Natural killer cell (primary cell): ENCODE results near the gene SCN11A. TPM values are rescaled to one million over a fixed set of nuclear protein-coding genes. Genes with fewer than 3 reads are reported as not detected.

Experiments
- ATAC-seq, 3 donors: fragments of 150-1000 bp in 2 of 3; fragments of 200-7000 bp in 1 of 3; cut with Tn5 transposase; 1 replicate in 1 of 3; 2 replicates in 2 of 3; pipeline ENCODE4 v1.10.0; 2021; ENCODE audit warnings: mild to moderate bottlenecking in 2 of 3, moderate library complexity in 2 of 3
- DNase-seq, 2 donors: peaks; one replicate each; pipeline versions ENCODE4 v3.0.0 to v3.0.0-alpha.2; 2013 to 2021; ENCODE audit warnings: mixed read lengths in 1 of 2
- H3K27ac ChIP-seq: one replicate; pipeline ENCODE4 v1.5.1; 2013; ENCODE audit warnings: mild to moderate bottlenecking, low read length
- H3K27me3 ChIP-seq: one replicate; pipeline ENCODE4 v1.6.1; 2013; ENCODE audit warnings: low read length; ENCODE audit not compliant: control insufficient read depth, insufficient read depth
- H3K36me3 ChIP-seq: one replicate; pipeline ENCODE4 v1.6.1; 2013; ENCODE audit warnings: low read length; ENCODE audit not compliant: control insufficient read depth, insufficient read depth
- H3K4me1 ChIP-seq: one replicate; pipeline ENCODE4 v1.6.1; 2013; ENCODE audit warnings: low read length; ENCODE audit not compliant: control insufficient read depth, insufficient read depth
- H3K4me3 ChIP-seq: one replicate; pipeline ENCODE4 v1.5.1; 2013; ENCODE audit warnings: low read length
- H3K9me3 ChIP-seq: one replicate; pipeline ENCODE4 v1.6.1; 2013; ENCODE audit warnings: low read length; ENCODE audit not compliant: control insufficient read depth, insufficient read depth
- H3K27ac Mint-ChIP-seq, 2 donors: one replicate each; pipeline ENCODE4 v1.8.0; 2022; ENCODE audit warnings: mild to moderate bottlenecking in 2 of 2, mixed read lengths in 2 of 2, moderate library complexity in 1 of 2
- H3K27me3 Mint-ChIP-seq, 2 donors: one replicate each; pipeline ENCODE4 v1.8.0; 2022; ENCODE audit warnings: low read depth in 2 of 2, mixed read lengths in 2 of 2
- H3K36me3 Mint-ChIP-seq: one replicate; pipeline ENCODE4 v1.8.0; 2022; ENCODE audit warnings: mixed read lengths
- H3K4me1 Mint-ChIP-seq, 2 donors: one replicate each; pipeline ENCODE4 v1.8.0; 2022; ENCODE audit warnings: mixed read lengths in 2 of 2
- H3K4me3 Mint-ChIP-seq: one replicate; pipeline ENCODE4 v1.8.0; 2022; ENCODE audit warnings: mild to moderate bottlenecking, moderate library complexity, mixed read lengths
- H3K9me3 Mint-ChIP-seq, 2 donors: one replicate each; pipeline ENCODE4 v1.8.0; 2022; ENCODE audit warnings: mixed read lengths in 2 of 2
- WGBS: methylation state at CpG from one replicate; pipeline ENCODE4 v1.1.7; 2013; ENCODE audit warnings: missing lambda C conversion rate; ENCODE audit not compliant: insufficient coverage; 5-methylcytosine and 5-hydroxymethylcytosine counted together
- intact Hi-C: fragments of 100-400 bp; cut with micrococcal nuclease; formaldehyde crosslinking; loops from one replicate; pipeline ENCODE4 v1.14.2; 2022
- total RNA-seq, 4 donors: library from RNA; stranded (reverse); fragments of 120-200 nt in 1 of 4; gene quantifications; one replicate each; pipeline versions ENCODE4 v1.2.3 to v1.2.4, GENCODE V29; 2013 to 2022
- TF ChIP-seq, protein P1 (sequence below): fragments of 200-600 bp; IDR thresholded peaks from one replicate; pipeline ENCODE4 v1.8.0; 2022; ENCODE audit warnings: antibody characterized with exemption

Gene SCN11A
- total RNA-seq, 3 donors from 2014 or later (not counting 1 experiment from before 2014, with no cell fraction given) = 0.07 to 0.08 TPM; not detected in 1

DNA sequence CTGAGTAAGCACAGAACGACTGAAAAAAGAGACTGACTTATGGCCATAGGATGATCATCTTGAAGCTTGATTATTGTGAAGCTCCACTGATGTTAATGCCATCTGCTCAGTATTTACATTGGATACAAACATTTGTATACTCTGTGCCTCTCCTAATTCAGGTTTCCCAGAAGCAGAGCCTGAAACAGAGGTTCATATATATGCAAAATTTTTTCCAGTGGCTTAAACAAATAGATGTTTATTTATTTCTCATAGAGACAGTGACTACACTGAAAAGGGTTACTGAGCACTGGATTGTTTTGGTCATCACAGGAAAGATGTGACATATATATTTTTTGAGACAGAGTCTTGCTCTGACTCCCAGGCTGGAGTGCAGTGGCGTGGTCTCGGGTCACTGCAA, 36.3 kb downstream of the SCN11A start:
- Histone ChIP-seq H3K27ac (no peak overlapping the region), H3K4me3 (no peak overlapping the region), H3K9me3 (no peaks in the 10 kb centered on the region), H3K36me3 (no peaks in the 10 kb centered on the region), H3K4me1 (no peaks in the 10 kb centered on the region), H3K27me3 (no peaks in the 10 kb centered on the region)
- H3K36me3 Mint-ChIP-seq = no peaks in the 10 kb centered on the region
- H3K9me3 Mint-ChIP-seq = no peaks in the 10 kb centered on the region
- ATAC-seq (no peak), DNase-seq (no peak)
- intact Hi-C loops = no loop called here
- H3K27me3 Mint-ChIP-seq = peaks cover 24 to 68% of the 10 kb centered on the region in 2 donors
- TF ChIP-seq, protein P1, sequence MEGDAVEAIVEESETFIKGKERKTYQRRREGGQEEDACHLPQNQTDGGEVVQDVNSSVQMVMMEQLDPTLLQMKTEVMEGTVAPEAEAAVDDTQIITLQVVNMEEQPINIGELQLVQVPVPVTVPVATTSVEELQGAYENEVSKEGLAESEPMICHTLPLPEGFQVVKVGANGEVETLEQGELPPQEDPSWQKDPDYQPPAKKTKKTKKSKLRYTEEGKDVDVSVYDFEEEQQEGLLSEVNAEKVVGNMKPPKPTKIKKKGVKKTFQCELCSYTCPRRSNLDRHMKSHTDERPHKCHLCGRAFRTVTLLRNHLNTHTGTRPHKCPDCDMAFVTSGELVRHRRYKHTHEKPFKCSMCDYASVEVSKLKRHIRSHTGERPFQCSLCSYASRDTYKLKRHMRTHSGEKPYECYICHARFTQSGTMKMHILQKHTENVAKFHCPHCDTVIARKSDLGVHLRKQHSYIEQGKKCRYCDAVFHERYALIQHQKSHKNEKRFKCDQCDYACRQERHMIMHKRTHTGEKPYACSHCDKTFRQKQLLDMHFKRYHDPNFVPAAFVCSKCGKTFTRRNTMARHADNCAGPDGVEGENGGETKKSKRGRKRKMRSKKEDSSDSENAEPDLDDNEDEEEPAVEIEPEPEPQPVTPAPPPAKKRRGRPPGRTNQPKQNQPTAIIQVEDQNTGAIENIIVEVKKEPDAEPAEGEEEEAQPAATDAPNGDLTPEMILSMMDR = no peak
- WGBS = 92% methylated on average over 3 of the region's 3 CpGs
- no peak overlapping the region for H3K4me3 Mint-ChIP-seq
- H3K4me1 Mint-ChIP-seq = no peaks in the 10 kb centered on the region
- no peak overlapping the region for H3K27ac Mint-ChIP-seq

DNA sequence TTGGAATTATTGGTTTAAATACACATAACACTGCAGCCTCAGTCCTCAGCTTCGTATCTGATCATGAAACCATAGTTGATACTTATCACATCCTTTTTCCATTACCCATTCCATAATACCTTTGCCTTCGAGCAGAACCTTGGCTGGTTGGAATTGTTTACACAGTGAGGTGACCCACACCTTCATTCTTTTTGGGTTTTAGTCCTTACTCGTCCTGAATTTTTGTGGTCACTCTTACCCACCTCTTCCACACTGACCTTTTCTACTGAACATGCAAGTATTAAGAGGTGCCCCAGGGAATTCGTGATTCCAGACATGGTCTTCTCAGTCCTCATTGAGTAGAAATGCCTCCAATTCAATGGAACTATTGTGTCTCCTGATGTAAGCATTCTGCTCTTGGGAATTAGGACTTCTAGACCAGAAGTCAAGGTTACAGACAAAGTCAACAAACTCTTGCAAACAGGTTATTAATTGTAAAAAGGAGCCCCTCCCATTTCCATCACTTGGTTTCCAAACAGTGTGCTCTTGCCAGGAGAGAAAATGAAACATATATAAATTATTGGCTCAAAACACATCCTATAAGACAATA, 37.7 kb downstream of the SCN11A start:
- Histone ChIP-seq H3K27ac (no peak overlapping the region), H3K4me3 (no peak overlapping the region), H3K27me3 (no peaks in the 10 kb centered on the region), H3K36me3 (no peaks in the 10 kb centered on the region), H3K4me1 (no peaks in the 10 kb centered on the region), H3K9me3 (no peaks in the 10 kb centered on the region)
- intact Hi-C loops = no loop called here
- H3K36me3 Mint-ChIP-seq = no peaks in the 10 kb centered on the region
- H3K4me1 Mint-ChIP-seq = no peaks in the 10 kb centered on the region
- 68% methylated on average over 4 of the region's 4 CpGs for WGBS
- no peaks in the 10 kb centered on the region for H3K9me3 Mint-ChIP-seq
- H3K27me3 Mint-ChIP-seq = peaks cover 17 to 57% of the 10 kb centered on the region in 2 donors
- TF ChIP-seq, protein P1 = no peak
- no peak for DNase-seq
- no peak overlapping the region for H3K27ac Mint-ChIP-seq
- no peak overlapping the region for H3K4me3 Mint-ChIP-seq
- ATAC-seq = no peak

DNA sequence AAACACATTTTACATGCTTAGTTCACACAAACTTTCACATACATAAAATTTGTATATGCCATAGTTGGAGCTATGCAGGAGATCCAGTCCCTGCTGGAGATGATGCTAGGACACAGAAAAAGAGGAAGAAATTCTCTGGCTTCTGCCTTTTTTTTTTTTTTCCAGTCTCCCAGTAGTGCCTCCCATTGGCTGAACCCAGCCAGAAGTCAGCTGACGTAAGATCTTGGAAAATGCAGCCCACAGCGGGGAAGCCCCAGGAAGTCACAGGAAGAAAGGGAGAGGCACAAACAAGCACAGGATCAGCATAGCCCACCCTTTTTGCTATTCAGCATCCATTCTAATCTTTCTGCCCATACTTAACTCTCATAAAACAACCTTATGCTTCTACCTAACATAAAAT, 38.5 kb downstream of the SCN11A start:
- no peak for ATAC-seq
- 72% methylated on average over 2 of the region's 2 CpGs for WGBS

More for the DNA sequence above, 38.5 kb downstream of the SCN11A start:
- DNase-seq = no peak
- Histone ChIP-seq H3K9me3 (no peaks in the 10 kb centered on the region), H3K36me3 (no peaks in the 10 kb centered on the region), H3K27me3 (no peaks in the 10 kb centered on the region), H3K27ac (no peak overlapping the region), H3K4me1 (no peaks in the 10 kb centered on the region), H3K4me3 (no peak overlapping the region)
- Mint-ChIP-seq H3K36me3 (no peaks in the 10 kb centered on the region), H3K4me1 (no peaks in the 10 kb centered on the region), H3K27me3 (peaks cover 16 to 51% of the 10 kb centered on the region in 2 donors), H3K27ac (no peak overlapping the region), H3K4me3 (no peak overlapping the region), H3K9me3 (no peaks in the 10 kb centered on the region)
- intact Hi-C loops = no loop called here
- TF ChIP-seq, protein P1 = no peak
